H1 (cell line): ENCODE results near the gene MED13. TPM values are rescaled to one million over a fixed set of nuclear protein-coding genes. Genes with fewer than 3 reads are reported as not detected.

Experiments used
- CHD7 ChIP-seq: fragments of 300-600 bp; sonication (generic); IDR thresholded peaks from 2 replicates; pipeline ENCODE4 v1.7.1; 2012; ENCODE audit warnings: low read length, moderate library complexity, mild to moderate bottlenecking, inconsistent platforms; ENCODE audit not compliant: insufficient replicate concordance
- NANOG ChIP-seq: IDR thresholded peaks from 2 replicates; pipeline ENCODE4 v1.6.1; 2011; ENCODE audit warnings: low read length, low read depth, mild to moderate bottlenecking, inconsistent platforms; ENCODE audit not compliant: insufficient read depth, poor library complexity, severe bottlenecking
- RAD21 ChIP-seq, 2 experiments: IDR thresholded peaks in 1 of 2; conservative IDR thresholded peaks in 1 of 2; 2 replicates each; pipeline ENCODE4 v1.6.1; 2011; ENCODE audit warnings: low read depth in 2 of 2, low read length in 2 of 2, improper control_type of control experiment in 1 of 2, inconsistent platforms in 1 of 2, mild to moderate bottlenecking in 1 of 2, moderate library complexity in 1 of 2
- YY1 ChIP-seq: IDR thresholded peaks from 2 replicates; pipeline ENCODE4 v1.6.1; 2011; ENCODE audit warnings: low read depth, mild to moderate bottlenecking, low read length
- polyA plus RNA-seq, 7 experiments: library from polyadenylated mRNA; depleted of rRNA in 3 of 7; stranded (reverse) in 5 of 7; unstranded in 2 of 7; fragments of >200 nt in 5 of 7; fragments of 200-250 nt in 2 of 7; gene quantifications; 1 replicate in 5 of 7; 2 replicates in 1 of 7; 4 replicates in 1 of 7; pipeline versions ENCODE4 v1.2.1 to v1.2.3, GENCODE V29; 2011 to 2013; ENCODE audit warnings: missing spikeins in 2 of 7, mixed read lengths in 2 of 7
- total RNA-seq: library from RNA; stranded (reverse); fragmentation: NEBNext Ultra II Directional; extraction: Animal tissue kit (Norgen Biotek cat#: 25700); gene quantifications from 2 replicates; pipeline ENCODE4 v1.2.1, GENCODE V29; 2021

Gene MED13
- total and polyA plus RNA-seq, 2 of the 8 experiments (the other 6 are each of a cell fraction or from before 2014, with no cell fraction given) = 11.3 to 44.8 TPM

- TF ChIP-seq YY1 = no peak
- no peak for TF ChIP-seq RAD21 (IDR thresholded peaks at IDR 0.05 in 1 of 2, conservative IDR thresholded peaks at IDR 0.05 in 1 of 2; ENCODE audit: low read depth in 2 of 2, low read length in 2 of 2)
- no peak for TF ChIP-seq CHD7
- TF ChIP-seq NANOG = no peak
These were observed 123.0 kb downstream of the MED13 start (continued) for GRCh38 chr17:61942085-61942484.
